CD4-positive, alpha-beta T cell treated with Interleukin-4 for 4 hours (primary cell): ENCODE results near the gene KCNK6.
A peak's percentile ranks its signal among the peaks of the same experiment; 100 is the strongest.
"Not testable (repeated sequence)": the region's sequence is repeated elsewhere in the genome, so short reads cannot be mapped to it uniquely, and the experiment has no call there.

ENCODE experiments used
- DNase-seq: peaks from one replicate; pipeline ENCODE4 v3.0.0-alpha.2; 2020

The KCNK6 gene

GRCh38 chr19:38362946-38363688 is 43.5 kb downstream of the KCNK6 start:
- not testable (repeated sequence) for DNase-seq

GRCh38 chr19:38367041-38367440 is 47.4 kb downstream of the KCNK6 start:
- DNase-seq, result no peak

- DNase-seq, result no peak
Measured at GRCh38 chr19:38369584-38369983, 49.9 kb downstream of the KCNK6 start.

- DNase-seq, result no peak
Measured at GRCh38 chr19:38370299-38370698, 50.7 kb downstream of the KCNK6 start.

GRCh38 chr19:38371081-38371480 is 51.4 kb downstream of the KCNK6 start:
- no peak for DNase-seq

- DNase-seq, result no peak
Measured at GRCh38 chr19:38373907-38374331, 54.3 kb downstream of the KCNK6 start.

- peak; percentile 100 for DNase-seq
Measured at GRCh38 chr19:38374332-38375097, 54.9 kb downstream of the KCNK6 start, which contains the start of gene PSMD8. Gene PSMD8, plus strand, starts transcription at chr19:38374571. Its CDS starts 31 bp downstream, at chr19:38374602.

GRCh38 chr19:38375098-38375493 is 55.5 kb downstream of the KCNK6 start:
- no peak for DNase-seq

- no peak for DNase-seq
Measured at GRCh38 chr19:38375748-38376147, 56.1 kb downstream of the KCNK6 start.

- DNase-seq, result no peak
Measured at GRCh38 chr19:38376576-38376975, 56.9 kb downstream of the KCNK6 start.

- DNase-seq, result no peak
Measured at GRCh38 chr19:38377052-38377451, 57.4 kb downstream of the KCNK6 start.

GRCh38 chr19:38378866-38379265 is 59.2 kb downstream of the KCNK6 start:
- no peak for DNase-seq

- no peak for DNase-seq
Measured at GRCh38 chr19:38381138-38381537, 61.5 kb downstream of the KCNK6 start.
